ENCODE results near the gene WDR37.

The WDR37 gene

DNA sequence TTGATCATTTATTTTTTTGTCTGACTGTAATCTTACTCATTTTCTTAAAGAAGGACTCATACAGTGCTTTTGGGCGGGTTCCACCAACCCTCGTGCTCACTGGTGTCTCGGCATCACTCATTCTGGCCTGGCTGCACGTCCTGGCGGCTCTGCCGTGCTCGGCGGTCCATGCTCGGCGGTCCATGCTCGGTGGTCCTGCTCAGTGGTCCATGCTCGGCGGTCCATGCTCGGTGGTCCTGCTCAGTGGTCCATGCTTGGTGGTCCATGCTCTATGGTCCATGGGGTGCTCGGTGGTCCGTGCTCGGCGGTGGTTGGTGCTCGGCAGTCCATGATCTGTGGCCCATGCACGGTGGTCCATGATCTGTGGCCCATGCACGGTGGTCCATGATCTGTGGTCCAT lies 72.5 kb downstream of the WDR37 start:
- DNase-seq (ENCODE audit: low read depth), result no peak

DNA sequence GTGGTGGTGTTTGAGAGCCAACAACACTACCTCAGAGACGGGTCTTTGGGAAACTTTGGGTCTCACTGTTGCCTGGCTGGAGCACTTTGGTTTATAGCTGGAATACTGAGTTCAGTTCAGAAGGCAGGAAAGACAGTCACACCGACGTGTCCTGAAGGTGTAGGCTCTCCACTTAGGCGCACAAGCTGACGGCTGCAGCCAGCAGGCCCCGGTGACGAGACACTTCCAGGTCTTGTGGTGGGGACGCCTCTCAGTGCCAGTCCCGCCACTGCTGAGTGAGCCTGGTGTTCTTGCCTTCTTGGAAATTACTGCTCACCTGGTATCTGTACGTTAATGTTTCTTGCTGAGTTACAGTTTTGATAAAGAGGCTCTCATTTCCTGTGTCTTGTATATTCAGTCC lies 74.0 kb downstream of the WDR37 start:
- DNase-seq (ENCODE audit: low read depth), result no peak

DNA sequence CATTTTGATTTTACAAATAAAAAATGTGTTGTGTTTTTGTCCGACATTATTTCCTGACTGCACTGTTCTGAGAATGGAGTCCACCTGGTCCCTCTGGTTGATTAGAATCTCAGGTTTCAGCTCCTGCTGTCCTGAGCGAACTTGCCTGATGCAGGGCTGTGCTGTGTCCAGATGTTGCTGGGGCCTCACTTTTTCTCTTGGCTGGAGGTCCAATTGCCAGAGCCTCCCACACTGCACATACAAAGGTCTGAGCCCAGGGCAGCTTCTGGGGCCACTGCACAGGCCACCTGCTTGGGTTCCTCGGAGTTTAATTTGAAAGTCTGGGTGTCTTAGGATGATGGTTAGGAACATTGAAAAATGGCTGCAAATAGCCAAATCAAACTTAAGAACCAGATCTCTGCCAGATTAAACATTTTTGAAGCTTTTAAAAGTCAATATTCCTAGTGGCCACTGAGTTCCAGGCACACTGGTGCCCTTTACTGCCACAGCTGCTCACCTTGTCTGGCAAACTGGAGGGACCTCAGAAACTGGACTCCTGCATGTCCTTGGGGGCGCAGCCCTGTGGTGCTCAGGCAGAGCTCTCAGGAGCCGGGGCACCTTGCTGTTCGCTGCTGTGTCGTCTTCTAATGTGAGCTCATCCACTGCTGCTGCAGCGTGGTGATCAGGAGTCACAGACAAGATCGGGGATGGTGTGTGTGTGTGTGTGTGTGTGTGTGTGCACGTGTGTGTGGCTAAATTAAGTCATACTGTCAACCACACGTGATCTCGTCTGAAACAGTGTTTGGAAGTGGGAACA lies 75.0 kb downstream of the WDR37 start:
- no peak for DNase-seq (ENCODE audit: low read depth)

DNA sequence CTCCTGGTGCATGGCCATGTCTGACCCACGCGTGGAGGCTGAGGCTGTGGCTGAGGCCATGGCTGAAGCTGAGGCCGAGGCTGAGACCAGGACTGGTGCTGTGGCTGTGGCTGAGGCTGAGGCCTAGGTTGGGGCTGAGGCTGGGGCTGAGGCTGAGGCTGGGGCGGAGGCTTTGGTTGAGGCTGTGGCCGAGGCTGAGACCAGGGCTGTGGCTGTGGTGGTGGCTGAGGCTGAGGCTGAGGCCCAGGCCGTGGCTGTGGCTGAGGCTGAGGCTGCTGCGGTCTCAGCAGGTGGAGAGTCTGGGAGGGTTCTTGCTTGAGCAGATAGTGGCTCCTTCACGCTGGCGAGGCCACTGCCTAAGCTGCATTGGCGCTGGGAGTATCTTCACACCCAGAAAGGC lies 76.4 kb downstream of the WDR37 start:
- no peak for DNase-seq (ENCODE audit: low read depth)

DNA sequence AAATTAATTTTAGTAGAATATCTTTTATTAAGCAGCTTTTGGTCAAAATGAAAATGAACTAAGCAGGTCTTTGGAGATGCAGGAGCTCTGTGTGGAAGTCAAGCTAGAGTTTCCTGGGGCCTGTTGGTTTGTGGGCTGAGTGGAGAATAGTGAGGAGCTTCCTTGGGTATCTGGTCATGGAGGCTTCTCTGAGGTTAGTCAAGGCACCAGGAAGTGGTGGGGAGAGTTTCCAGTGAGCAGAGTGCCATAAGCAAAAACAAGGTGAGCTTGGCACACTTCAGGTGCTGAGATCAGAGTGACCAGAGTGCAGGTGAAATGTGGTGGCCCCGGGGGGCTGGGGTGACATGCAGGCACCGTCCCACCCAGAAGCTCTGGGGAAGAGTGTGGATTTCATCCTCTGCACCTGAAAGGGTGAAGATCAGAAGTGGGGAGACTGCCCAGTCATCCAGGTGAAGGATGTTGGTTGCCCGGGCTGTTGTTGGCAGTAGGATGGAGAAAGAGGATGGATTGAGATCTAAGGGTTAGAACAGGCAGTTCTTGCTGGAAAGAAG lies 77.4 kb downstream of the WDR37 start:
- no peak for DNase-seq (ENCODE audit: low read depth)

DNA sequence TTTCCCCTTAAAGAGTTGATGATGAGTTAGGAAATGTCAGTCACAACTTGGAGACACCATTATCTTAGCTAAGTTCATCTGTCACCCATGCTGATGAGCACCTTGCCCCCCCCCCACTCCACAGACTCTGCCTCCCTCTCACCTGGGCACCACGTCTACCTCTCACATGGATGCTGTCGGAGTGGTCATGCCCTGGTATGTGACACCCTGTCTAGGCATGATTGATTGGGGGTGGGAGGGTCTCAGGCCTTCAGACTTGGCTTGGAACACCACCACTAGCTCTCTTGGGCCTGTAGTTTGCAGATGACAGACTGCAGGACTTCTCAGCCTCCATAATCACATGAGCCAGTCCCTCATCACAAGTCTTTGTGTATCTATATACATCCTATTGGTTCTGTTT lies 78.0 kb downstream of the WDR37 start:
- DNase-seq (ENCODE audit: low read depth), result no peak

DNA sequence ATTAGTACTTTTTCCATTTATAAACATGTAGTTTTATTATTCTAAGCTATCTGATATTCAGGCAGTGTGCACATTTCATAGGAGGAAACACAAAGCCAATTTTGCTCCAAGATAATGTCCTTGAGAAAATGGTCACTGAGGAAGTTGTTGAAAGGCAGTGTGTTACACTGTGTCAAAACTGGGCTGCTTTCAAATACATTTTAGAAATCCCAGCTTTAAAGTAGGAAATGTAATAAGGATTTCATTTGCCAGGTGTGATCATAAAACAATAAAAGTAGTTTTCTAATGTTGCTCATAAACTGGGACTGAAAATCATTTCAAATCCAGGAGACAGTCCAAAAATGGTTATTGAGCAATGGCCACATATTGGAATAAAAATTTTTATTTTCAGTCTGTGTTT lies 80.1 kb downstream of the WDR37 start:
- no peak for DNase-seq (ENCODE audit: low read depth)

DNA sequence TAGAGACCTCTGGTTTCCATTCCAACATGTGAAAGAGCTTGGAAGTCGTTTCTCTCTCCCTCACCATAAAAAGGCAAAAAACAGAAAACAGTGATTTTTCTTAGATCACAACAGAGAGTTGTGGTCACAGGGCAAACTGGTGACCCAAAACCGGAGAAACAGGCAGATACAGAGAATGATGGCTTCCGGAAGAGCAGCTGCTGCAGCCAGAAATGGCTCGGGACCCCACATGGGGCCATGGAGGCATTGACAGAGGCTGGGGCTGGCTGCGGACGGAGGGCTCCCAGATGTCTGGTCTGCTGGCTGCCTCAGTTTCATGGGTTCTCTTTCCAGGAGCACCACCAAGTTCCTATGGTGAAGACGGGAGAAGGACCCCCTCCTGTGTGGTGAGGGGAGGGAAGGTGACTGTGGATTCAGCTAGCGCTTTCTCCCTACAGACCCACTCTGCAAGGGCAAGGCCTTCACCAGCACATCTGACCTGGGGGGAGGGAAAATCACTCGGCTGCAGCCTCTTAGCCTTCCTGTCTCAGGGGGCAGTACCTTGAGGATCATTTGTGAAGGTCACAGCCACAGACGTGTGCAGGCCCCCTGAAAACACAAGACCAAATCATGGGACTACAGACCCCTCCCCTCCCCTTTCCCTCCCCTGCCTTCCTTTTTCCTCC lies 81.4 kb downstream of the WDR37 start:
- DNase-seq (ENCODE audit: low read depth), result no peak

DNA sequence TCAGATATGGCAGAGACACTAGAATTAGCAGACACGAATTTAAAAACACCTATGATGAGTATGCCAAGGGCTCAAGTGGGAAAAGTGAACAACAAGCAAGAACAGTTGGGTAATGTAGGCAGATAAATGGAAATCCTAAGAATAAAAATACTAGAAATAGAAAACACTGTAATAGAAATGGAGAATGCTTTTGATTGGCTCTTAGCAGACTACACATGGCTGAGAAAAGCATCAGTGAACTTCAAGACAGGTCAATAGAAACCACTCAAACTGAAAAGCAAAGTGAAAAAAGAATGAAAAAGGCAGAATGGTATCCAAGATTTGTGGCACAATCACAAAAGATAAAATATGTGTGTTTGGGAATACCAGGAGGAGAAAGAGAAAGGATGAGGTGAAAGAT lies 82.3 kb downstream of the WDR37 start:
- no peak for DNase-seq (ENCODE audit: low read depth)

DNA sequence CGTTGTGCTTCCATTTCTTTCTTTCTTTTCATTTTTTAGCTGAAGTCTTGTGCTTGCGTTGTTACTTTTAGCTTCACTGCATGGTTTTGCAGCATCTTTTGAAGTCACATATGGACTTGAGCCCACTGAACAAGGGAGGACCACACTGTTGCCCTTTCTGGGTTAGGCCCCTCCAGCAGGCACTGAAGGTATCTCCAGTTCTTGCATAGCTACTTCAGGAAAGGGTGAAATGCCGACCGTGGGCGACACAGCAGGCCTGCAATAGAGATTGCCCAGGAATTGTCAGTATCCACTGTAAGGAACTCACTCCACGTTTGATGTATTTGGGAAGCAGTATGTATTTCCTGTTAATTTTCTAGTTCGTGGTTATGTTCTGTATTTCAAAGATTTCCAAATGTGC lies 85.1 kb downstream of the WDR37 start:
- DNase-seq (ENCODE audit: low read depth), result no peak

DNA sequence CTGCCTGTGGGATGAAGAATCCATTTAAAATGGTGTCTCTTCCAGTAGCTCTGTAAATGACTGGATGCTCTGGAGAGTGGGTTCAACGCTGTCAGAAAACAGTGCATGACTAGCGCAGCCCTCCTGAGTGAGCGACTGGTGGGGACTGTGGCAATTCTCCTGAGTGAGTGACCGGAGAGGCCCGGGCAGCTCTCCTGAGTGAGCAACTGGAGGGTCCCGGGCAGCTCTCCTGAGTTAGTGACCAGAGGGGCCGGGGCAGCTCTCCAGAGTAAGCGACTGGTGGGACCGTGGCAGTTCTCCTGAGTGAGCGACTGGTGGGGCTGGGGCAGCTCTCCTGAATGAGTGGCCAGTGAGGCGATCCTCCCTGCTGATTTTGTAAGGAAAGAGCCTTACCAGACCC lies 85.5 kb downstream of the WDR37 start:
- no peak for DNase-seq (ENCODE audit: low read depth)

DNA sequence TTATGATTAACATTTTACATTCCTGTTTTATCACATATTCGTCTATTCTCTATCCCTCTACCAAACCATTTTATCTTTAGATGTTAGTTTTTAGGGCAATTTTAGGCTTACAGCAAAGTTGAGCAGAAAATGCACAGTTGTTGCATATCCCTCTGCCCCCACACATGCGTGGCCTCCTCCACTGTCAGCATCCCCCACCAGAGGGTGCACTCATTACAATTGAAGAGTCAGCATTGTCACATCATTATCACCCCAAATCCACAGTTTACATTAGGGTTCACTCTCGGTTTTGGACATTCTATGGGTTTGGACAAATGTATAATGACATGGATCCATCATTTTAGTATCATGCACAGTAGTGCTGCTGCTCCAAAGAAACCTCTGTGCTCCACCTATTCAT lies 86.4 kb downstream of the WDR37 start:
- no peak for DNase-seq (ENCODE audit: low read depth)

DNA sequence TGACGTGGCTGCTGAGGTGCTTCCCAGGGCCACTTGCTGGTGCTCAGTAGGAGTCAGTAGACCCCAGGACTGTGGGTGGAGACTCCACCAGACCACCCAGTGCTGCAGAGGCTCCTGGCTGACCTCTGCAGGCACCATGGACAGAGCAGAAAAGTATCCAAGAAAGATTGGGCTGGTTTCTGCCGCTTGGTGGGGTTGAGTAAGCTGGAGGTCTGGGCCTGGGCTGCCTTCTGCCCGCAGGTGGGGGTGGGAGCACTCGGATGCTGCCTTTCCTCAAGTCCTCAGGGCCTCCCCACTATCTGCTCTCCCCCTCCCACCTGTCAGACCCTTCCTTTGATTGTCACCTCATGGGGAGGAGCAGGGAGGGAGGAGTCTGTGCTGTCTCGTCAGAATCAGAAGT lies 91.6 kb downstream of the WDR37 start:
- DNase-seq (ENCODE audit: low read depth), result no peak

DNA sequence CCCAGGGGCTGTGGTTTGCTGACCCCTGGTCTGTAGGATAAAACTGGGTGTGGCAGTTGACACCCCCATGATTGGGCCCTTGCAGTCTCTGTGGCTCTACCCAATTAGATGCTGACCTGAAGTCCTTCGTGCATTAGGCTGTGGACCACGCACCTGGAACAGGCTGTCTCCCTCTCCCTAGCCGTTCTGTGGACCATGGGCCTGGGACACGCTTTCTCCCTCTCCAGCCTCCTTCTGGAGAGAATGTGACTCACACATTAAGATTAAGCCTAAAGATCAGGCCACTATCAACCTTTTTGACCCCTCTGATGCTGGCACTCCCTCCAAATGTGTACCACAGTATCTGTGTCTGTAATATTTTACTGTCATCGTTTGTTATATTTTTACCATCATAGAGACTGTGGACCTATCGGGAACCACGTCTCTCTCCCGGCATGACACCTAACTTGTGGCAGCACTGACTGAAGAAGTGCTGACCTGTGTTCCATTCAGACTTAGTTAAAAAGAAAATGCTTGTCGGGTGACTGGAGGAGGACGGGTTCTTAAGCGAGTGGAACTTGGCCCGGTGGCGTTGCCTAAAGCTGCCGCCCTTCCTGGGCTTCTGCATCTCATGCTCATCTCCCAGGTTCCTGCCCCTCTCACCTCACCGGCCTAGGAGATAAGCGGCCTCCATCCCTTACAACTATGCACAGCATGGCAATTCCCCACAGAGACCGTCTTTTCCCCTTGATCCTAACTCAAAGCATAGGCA lies 92.8 kb downstream of the WDR37 start:
- no peak for DNase-seq (ENCODE audit: low read depth)

DNA sequence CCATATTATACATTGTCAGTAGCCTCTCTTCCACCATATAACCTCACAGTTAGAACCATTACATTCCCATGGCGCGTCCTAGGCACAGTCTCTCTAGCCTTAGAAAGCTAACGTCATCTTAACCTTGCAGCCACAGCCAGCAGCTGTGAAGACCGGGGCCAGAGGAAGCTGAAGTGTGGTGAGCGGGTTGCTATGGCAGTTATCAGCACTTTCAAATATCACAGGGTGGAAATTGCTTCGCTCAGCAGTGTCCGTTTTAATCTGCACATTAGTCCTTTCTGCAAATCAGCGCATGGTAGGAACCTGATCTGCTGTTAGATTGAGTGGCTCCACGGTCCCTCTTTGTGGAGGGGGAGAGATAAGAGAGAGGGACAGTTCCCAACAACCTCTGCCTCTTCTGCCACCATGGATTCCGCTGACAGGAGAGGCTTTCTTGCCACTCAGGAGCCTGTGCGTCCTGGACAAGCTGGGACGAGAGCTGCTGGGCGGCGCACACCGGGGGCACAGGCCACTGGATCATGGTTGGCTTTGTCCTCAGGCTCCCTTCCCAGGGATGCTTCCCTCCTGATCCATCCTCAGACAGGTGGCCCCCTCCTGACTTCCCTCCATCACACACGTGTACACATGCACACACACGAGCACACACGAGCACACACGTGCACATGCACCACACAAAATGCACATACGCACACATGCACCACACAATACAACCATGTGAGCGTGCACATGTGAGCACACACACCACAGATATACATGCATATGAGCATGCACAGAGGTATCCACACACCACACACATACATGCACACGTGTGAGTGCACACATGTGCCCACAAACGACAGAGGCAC lies 93.8 kb downstream of the WDR37 start:
- DNase-seq (ENCODE audit: low read depth), result no peak

DNA sequence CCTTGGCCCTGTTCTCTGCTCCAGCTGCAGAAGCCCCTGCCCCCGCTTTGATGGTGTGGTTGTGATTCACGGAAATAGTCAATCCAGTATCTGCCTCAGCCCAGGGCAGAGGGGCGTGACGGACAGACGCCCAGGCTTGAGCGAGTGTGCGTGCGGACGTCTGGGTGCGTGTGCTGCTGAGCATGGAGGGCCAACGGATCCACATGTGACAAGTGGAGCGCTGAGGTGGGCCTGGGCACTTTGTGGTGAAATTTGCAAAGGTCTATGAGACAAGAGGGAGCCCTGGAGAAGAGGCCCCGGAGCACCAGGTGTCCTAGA lies 94.4 kb downstream of the WDR37 start:
- no peak for DNase-seq (ENCODE audit: low read depth)

DNA sequence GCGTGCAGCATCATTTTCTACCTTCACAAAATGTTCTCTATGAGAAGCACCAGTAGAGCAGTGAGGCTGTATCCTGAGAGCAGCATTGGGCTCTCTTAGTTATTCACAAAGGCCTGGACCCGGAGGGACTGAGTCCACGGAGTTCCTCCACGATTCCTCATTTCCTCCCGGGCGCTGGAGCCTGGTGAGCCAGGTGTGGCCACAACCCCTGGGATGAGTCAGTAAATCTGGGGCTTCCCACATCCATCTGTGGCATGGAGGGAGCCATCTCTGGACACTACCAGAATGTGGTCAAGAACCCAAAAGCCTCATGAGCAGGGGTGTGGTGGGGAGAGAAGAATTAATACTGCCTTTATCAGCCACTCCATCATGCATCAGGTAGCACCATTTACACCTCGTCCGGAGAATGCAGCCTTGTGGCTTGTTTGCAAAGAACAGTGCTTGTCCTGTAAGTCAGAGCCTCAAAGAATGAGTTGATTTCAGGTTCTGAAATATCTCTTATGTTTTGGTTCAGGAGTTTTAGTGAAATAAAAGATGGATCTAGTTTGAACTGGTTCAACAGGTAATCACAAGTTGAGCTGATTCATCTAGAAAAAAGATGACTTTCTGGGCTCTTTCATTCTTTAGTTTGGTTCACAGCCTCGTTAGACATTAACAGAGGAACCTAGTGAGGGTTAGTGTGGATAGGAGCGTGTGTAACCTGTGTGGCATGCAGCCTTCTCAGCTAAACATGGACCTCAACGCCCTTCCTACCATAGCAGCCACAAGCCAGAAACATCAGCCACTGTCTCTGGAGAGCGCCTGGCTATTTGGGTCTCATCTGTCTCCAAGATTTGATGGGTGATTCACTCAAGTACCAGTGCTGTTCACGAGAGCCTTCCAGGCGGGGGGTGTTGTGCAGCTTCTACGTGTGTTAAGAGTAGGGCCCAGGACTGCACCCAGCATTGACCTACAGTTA lies 95.2 kb downstream of the WDR37 start:
- no peak for DNase-seq (ENCODE audit: low read depth)

DNA sequence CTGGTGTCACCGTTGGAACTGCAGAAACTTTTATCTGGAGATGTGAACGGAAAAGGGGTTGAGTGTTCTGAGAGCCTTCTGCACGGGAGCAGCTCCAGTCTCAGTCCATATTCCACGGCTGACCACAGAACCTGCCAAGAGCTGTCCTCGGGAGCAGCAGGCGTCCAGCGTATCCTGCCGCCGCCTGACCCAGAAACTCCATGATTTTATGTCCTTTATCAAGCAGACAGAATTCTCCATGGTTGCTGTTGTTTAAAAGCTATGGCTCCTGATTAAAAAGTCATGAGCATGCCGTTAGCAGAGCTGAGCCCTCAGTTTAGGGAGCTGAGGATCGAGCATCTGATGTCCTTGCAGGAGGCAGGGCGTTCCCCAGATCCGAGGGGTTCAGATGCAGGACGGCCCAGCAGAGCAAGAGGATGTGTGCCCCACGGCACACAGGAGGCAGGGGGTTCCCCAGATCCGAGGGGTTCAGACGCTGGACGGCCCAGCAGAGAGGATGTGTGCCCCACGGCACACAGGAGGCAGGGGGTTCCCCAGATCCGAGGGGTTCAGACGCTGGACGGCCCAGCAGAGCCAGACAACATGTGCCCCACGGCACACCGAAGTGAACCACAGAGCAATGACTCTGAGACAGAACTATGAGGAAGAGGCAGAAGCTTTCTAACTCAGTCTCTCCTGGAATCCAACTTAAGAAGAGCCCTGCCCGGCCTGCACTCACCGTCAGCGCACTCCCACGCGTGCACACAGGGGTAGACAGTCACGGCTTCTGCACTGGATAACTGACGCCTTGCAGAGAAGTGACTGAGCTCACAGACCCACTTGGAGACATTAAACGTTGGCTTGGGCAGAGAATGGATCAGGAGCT lies 96.4 kb downstream of the WDR37 start:
- no peak for DNase-seq (ENCODE audit: low read depth)

DNA sequence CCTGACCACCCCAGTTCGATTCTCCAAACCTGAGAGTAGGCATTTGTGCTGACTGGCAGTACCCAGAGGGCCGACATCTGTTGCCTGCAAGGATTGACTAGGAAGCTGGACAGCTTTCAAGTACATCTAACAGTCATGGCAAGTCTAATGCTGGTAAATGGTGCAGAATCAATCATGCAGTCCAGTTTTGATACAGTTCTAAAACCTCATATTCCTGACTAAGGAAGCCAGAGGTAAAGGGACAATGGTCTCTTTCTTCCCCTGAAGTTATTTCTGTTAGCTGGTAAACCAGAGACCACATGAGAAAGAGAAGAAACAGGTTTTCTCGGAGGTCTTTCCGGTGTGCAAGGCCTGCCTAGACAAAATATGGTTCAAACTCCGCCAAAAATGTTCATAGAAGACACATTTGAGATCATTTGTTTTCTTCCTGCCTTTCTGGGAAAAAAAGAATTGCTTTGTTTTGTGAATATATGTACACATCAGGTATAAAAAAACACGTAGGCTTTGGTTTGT lies 97.1 kb downstream of the WDR37 start:
- no peak for DNase-seq (ENCODE audit: low read depth)
